Measurements from ENCODE around the gene CEP112.

GRCh38 chr17:65762973-65763372, 429.0 kb downstream of the CEP112 start:
- TF ChIP-seq CSDC2 (CRISPR knock-in tag; IDR thresholded peaks at IDR 0.05) (no peak), ZFP30 (CRISPR knock-in tag; IDR thresholded peaks at IDR 0.05) (no peak), CREB5 (CRISPR knock-in tag; IDR thresholded peaks at IDR 0.05; ENCODE audit: low read depth) (no peak), ZNF565 (CRISPR knock-in tag; conservative IDR thresholded peaks at IDR 0.05; ENCODE audit: low read depth) (no peak), TSHZ2 (CRISPR knock-in tag; IDR thresholded peaks at IDR 0.05) (no peak), TCF4 (CRISPR knock-in tag; IDR thresholded peaks at IDR 0.05; ENCODE audit: borderline replicate concordance) (no peak), ZFP3 (CRISPR knock-in tag; IDR thresholded peaks at IDR 0.05) (no peak), CSRNP3 (CRISPR knock-in tag; IDR thresholded peaks at IDR 0.05) (no peak), ESRRG (CRISPR knock-in tag; IDR thresholded peaks at IDR 0.05) (no peak), PATZ1 (CRISPR knock-in tag; IDR thresholded peaks at IDR 0.05; ENCODE audit: borderline replicate concordance) (no peak), ZC3H10 (CRISPR knock-in tag; IDR thresholded peaks at IDR 0.05) (no peak), RARB (CRISPR knock-in tag; IDR thresholded peaks at IDR 0.05) (no peak), OSR1 (CRISPR knock-in tag; IDR thresholded peaks at IDR 0.05) (no peak)
